GM13977 (cell line): ENCODE measurements around the gene UGT1A3.

Experiments used
- DNase-seq: peaks from one replicate; pipeline ENCODE4 v3.0.0; 2012; ENCODE audit warnings: low spot score
- in situ Hi-C: fragments of 300-500 bp; cut with MboI; formaldehyde crosslinking; loops from one replicate; pipeline ENCODE4 v1.12.0; 2022; ENCODE audit warnings: low sequenced_read_pairs, low pct_unique_long_range_greater_than_20kb, mixed read lengths, inconsistent platforms; ENCODE audit not compliant: unreplicated experiment
- TF ChIP-seq, protein P1 (sequence below): IDR thresholded peaks from 2 replicates; pipeline ENCODE4 v1.5.1; 2012; ENCODE audit warnings: mild to moderate bottlenecking, control low read depth; ENCODE audit not compliant: insufficient read depth; ENCODE audit errors: extremely low read depth, missing control alignments

The UGT1A3 gene

GRCh38 chr2:233822101-233822771 lies 93.4 kb downstream of the UGT1A3 start:
- TF ChIP-seq, protein P1, sequence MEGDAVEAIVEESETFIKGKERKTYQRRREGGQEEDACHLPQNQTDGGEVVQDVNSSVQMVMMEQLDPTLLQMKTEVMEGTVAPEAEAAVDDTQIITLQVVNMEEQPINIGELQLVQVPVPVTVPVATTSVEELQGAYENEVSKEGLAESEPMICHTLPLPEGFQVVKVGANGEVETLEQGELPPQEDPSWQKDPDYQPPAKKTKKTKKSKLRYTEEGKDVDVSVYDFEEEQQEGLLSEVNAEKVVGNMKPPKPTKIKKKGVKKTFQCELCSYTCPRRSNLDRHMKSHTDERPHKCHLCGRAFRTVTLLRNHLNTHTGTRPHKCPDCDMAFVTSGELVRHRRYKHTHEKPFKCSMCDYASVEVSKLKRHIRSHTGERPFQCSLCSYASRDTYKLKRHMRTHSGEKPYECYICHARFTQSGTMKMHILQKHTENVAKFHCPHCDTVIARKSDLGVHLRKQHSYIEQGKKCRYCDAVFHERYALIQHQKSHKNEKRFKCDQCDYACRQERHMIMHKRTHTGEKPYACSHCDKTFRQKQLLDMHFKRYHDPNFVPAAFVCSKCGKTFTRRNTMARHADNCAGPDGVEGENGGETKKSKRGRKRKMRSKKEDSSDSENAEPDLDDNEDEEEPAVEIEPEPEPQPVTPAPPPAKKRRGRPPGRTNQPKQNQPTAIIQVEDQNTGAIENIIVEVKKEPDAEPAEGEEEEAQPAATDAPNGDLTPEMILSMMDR, result no peak
- no peak for DNase-seq
- in situ Hi-C loops, result no loop called here
